Mesothelial cell of epicardium (in vitro differentiated cells): ENCODE data around the gene CCDC149. TPM values are rescaled to one million over a fixed set of nuclear protein-coding genes. Genes with fewer than 3 reads are reported as not detected.

Source experiments
- DNase-seq, 2 experiments: peaks; one replicate each; pipeline ENCODE4 v3.0.0; 2021; ENCODE audit warnings: low spot score in 2 of 2; ENCODE audit not compliant: unreplicated experiment in 2 of 2
- H3K27ac Mint-ChIP-seq: 2 replicates; pipeline ENCODE4 v1.8.0; 2021; ENCODE audit warnings: mixed read lengths
- H3K27me3 Mint-ChIP-seq: 2 replicates; pipeline ENCODE4 v1.8.0; 2021; ENCODE audit warnings: low read depth, mixed read lengths
- H3K36me3 Mint-ChIP-seq: 2 replicates; pipeline ENCODE4 v1.8.0; 2021; ENCODE audit warnings: mixed read lengths
- H3K4me1 Mint-ChIP-seq: 2 replicates; pipeline ENCODE4 v1.8.0; 2021; ENCODE audit warnings: mixed read lengths
- H3K4me3 Mint-ChIP-seq: 2 replicates; pipeline ENCODE4 v1.8.0; 2021; ENCODE audit warnings: mild to moderate bottlenecking, moderate library complexity, mixed read lengths
- H3K9me3 Mint-ChIP-seq: 2 replicates; pipeline ENCODE4 v1.8.0; 2021; ENCODE audit warnings: mixed read lengths
- CTCF ChIP-seq: fragments of 200-600 bp; sonication (generic); IDR thresholded peaks from one replicate; pipeline ENCODE4 v1.5.0; 2021; ENCODE audit warnings: antibody characterized with exemption; ENCODE audit not compliant: unreplicated experiment
- total RNA-seq: library from RNA; stranded (reverse); gene quantifications from 3 replicates; pipeline ENCODE4 v1.2.1, GENCODE V29; 2021

The CCDC149 gene
- total RNA-seq, 1 donor from 2014 or later: 16.2 TPM

- Mint-ChIP-seq H3K9me3 (peaks cover 20% of the 10 kb centered on the region), H3K4me1 (no peaks in the 10 kb centered on the region), H3K27me3 (peaks cover 19% of the 10 kb centered on the region), H3K36me3 (no peaks in the 10 kb centered on the region), H3K4me3 (no peak overlapping the region), H3K27ac (no peak overlapping the region)
- no peak for DNase-seq
- no peak for TF ChIP-seq CTCF
Measured at GRCh38 chr4:24924309-24924781, 11.5 kb upstream of the CCDC149 start.

GRCh38 chr4:24923550-24923949, 10.7 kb upstream of the CCDC149 start:
- Mint-ChIP-seq H3K27me3 (peaks cover 14% of the 10 kb centered on the region), H3K27ac (no peak overlapping the region), H3K36me3 (no peaks in the 10 kb centered on the region), H3K4me3 (no peak overlapping the region), H3K9me3 (peaks cover 21% of the 10 kb centered on the region), H3K4me1 (no peaks in the 10 kb centered on the region)
- no peak for TF ChIP-seq CTCF
- no peak for DNase-seq

- no peak for TF ChIP-seq CTCF
- Mint-ChIP-seq H3K27me3 (peaks cover 10% of the 10 kb centered on the region), H3K36me3 (no peaks in the 10 kb centered on the region), H3K4me1 (no peaks in the 10 kb centered on the region), H3K9me3 (peaks cover 21% of the 10 kb centered on the region), H3K4me3 (no peak overlapping the region), H3K27ac (no peak overlapping the region)
- DNase-seq: no peak
Measured at GRCh38 chr4:24923002-24923401, 10.2 kb upstream of the CCDC149 start.

GRCh38 chr4:24922416-24922815, 9.6 kb upstream of the CCDC149 start:
- peaks cover 1% of the 10 kb centered on the region for H3K4me1 Mint-ChIP-seq
- TF ChIP-seq CTCF: no peak
- H3K4me3 Mint-ChIP-seq: no peak overlapping the region
- no peaks in the 10 kb centered on the region for H3K36me3 Mint-ChIP-seq
- DNase-seq: no peak
- peaks cover 4% of the 10 kb centered on the region for H3K27me3 Mint-ChIP-seq
- no peak overlapping the region for H3K27ac Mint-ChIP-seq
- H3K9me3 Mint-ChIP-seq: peaks cover 21% of the 10 kb centered on the region

GRCh38 chr4:24921491-24921890, 8.6 kb upstream of the CCDC149 start:
- Mint-ChIP-seq H3K9me3 (peaks cover 21% of the 10 kb centered on the region), H3K36me3 (no peaks in the 10 kb centered on the region), H3K4me3 (no peak overlapping the region), H3K27ac (no peak overlapping the region), H3K27me3 (no peaks in the 10 kb centered on the region), H3K4me1 (peaks cover 7% of the 10 kb centered on the region)
- no peak for TF ChIP-seq CTCF
- DNase-seq: no peak

- no peak overlapping the region for H3K27ac Mint-ChIP-seq
- H3K9me3 Mint-ChIP-seq: peaks cover 17% of the 10 kb centered on the region
- DNase-seq: no peak
- no peak overlapping the region for H3K4me3 Mint-ChIP-seq
- H3K27me3 Mint-ChIP-seq: no peaks in the 10 kb centered on the region
- H3K36me3 Mint-ChIP-seq: no peaks in the 10 kb centered on the region
- H3K4me1 Mint-ChIP-seq: peaks cover 7% of the 10 kb centered on the region
- no peak for TF ChIP-seq CTCF
Measured at GRCh38 chr4:24920008-24920407, 7.2 kb upstream of the CCDC149 start.
